ENCODE measurements around the gene ABCB11.

ABCB11 gene

DNA sequence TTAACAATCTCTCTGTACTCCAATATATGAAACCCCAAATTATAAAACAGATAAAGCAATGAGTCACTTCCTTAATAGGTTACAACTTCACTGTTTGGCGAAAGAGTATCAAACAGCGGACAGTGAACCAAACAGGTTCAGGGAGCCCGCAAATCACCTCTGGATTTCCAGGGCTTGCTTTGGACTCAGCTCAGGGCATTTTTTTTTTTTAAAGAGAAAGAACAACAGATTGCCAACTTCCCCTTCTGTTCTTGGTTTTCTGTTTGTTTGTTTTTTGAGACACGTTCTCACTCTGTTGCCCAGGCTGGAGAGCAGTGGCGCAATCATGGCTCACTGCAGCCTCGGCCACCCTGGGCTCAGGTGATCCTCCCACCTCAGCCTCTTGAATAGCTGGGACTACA, 52.7 kb downstream of the ABCB11 start:
- in situ Hi-C loops (cut with MboI; ENCODE audit: low sequenced_read_pairs): no loop called here

DNA sequence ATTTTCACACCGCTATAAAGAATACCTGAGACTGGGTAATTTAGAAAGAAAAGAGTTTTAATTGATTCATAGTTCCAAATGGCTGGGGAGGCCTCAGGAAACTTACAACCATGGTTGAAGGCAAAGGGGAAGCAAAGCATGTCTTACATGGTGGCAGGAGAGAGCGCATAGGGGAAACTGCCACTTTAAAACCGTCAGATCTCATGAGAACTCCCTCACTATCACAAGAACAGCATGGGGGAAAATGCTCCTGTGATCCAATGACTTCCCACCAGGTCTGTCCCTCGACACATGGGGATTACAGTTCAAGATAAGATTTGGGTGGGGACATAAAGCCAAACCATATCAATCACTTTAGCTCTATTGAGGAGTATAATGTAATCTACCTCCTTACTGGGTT, 53.5 kb downstream of the ABCB11 start:
- in situ Hi-C loops (cut with MboI; ENCODE audit: low sequenced_read_pairs): no loop called here

DNA sequence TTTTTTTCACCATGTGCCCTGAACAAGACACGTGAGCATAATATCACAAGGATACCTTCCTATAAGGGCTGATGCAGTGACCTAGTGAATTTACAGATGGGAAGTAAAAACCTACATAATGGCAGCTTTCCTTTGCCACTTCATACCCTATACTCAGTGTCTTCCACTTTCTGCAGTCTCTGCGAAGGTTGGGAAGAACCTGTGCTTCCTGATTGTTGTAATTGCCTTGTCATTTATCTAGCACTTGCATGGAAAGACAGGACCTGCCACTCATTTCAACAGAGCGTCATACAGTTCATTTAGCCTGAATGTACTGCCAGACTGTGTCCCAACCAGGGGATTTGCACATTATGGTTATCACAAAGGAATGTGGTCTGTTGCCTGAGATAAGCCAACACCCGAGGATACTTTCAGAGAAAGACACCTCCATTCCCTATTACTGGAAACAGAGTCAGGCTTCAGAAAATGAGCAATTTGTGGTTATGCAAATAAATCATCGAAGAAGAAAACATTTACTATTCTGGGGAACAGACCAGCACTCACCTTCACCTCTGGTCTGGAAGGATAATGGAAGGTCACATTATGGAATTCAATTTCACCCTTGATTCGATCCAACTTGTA, 55.0 kb downstream of the ABCB11 start:
- in situ Hi-C loops (cut with MboI; ENCODE audit: low sequenced_read_pairs): no loop called here

DNA sequence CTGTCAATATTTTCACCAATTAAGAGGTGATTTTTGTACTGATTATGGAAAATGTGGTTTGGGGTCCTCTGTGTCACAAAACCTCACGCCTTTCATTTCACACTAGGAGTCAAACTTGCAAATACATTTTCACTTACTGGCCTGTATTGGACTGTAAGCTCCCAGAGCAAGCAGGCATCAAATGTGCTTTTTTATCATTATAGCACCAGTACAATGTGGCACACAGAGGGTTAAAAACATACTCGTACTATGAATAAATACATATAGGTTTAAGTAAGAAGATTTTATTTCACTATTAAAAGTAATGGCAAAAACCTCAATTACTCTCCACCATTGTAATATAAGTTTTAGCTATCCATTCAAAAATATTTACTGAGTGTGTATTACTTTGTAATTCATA, 56.7 kb downstream of the ABCB11 start:
- in situ Hi-C loops (cut with MboI; ENCODE audit: low sequenced_read_pairs): no loop called here

DNA sequence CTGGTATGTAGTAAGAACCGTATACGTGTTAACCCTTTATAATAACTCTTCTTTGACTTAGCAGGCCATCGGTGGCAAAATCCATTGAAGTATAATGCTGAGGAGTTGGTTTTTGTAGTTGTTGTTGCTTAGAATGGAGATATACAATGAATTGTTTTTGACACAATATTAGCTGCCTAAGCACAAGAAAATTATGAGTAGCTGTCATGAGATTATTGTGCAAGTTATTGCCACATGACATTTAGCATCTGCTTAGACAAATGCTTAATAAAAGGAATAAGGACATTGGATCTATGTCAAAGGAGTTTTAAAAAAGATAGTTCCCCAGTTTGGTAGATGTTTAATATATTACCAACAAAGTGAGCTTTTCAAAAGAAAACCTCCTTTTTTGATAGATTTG, 59.9 kb downstream of the ABCB11 start:
- in situ Hi-C loops (cut with MboI; ENCODE audit: low sequenced_read_pairs): no loop called here

DNA sequence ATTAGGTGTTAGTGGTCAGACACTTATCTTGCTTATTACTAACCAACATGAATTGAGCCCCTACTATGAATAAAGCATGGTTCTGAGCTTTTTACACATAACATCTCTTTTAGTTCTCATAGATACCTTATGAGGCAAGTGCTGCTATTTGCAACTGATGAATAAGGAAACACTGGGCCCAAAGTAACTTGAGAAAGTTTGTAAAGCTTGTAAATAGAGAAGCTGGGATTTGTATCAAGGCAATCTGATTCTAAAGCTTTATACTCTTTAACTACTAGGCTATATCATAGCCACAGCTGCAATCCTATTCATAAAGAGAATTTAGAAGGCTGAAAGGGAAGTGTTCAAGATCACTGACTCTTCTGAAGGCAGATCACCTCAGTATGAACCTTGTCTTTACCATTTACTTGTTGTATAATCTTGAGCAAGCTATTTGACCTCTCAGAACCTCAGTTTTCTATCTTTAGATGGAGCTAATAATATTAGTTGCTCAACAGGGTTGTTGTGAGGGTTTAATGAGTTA, 60.4 kb downstream of the ABCB11 start:
- in situ Hi-C loops (cut with MboI; ENCODE audit: low sequenced_read_pairs): no loop called here

DNA sequence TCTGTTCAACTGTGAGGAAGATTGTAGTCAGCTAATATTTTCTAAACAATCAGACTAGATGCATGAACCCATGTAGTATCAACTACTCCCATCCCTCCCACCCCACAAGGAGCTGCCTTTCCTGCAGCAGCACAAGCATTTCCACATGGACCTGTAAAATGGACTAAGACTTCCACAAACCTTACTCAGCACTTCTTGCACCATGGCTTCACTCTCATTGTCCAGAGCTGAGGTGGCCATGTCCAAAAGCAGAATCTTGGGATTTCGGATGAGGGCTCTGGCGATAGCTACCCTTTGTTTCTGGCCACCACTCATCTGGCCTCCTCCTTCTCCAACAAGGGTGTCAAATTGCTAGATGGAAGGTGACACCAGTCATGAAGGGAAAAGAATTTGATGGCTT, 61.3 kb downstream of the ABCB11 start:
- in situ Hi-C loops (cut with MboI; ENCODE audit: low sequenced_read_pairs): loop anchor here (10.0 kb wide), 1 partner anchor 165 kb away; no protein-coding TSS in a partner anchor

DNA sequence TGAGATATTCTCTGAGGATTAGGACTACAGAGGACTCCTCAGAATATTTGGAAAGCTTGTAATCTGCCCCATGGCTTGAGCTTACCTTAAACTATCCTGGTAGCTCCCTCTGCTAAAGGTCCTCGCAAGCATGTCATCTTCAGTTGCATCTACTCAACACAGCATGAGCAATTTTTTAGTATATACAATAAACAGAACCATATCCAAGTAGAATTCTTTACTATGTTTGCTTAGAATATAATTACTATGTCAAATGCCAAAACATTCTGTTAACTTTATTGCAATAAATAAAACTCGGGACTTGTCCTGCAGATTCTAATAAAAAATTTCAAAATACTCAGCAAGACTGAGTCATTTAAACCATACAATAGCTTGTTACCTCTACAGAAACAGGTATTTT, 62.8 kb downstream of the ABCB11 start:
- in situ Hi-C loops (cut with MboI; ENCODE audit: low sequenced_read_pairs): loop anchor here (10.0 kb wide), 1 partner anchor 166 kb away; no protein-coding TSS in a partner anchor

DNA sequence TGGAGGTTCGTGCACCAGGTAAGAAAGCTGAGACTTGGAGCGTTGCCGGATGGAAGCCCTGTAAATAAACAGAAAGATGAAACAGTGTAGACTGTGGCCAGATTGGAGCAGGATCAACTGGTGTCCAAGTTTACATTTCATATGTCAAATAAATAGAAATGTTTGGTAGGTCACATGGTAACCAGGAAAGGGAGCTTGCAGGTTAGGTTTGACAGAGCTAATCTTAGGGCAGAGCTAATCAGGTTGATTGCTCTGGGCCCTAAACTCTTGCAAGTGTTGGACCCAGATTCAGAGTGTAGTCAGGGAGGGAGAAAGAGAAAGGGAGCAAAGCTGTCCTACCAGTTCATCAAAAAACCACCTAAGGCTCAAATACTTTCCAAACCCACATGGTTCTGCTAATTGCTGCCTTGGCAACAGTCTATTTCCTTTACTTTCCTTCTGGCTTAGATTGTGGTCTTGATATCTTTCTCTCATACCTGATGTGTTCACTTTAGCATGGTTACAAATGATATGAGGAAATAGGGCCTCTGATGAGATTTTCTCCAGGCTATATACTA, 66.8 kb downstream of the ABCB11 start:
- in situ Hi-C loops (cut with MboI; ENCODE audit: low sequenced_read_pairs): loop anchor here (10.0 kb wide), 1 partner anchor 170 kb away; no protein-coding TSS in a partner anchor

DNA sequence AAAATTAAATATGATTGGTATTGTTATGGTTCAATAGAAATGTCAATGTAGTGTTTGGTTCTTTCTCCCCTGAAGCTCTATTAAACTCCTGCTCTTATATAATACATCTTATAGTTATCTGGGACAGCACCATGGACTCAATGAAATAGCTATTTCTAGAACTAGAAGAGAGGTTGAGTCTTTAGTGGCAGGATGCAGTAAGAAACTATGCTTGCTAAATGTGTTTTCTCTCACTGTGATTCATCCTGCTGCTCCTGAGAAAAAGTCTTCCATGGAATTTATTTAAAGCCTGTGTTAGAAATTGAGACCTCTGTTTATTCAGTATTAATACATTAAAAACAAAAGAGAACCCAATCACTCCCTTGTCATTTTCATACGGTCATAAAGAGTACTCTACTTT, 68.5 kb downstream of the ABCB11 start:
- in situ Hi-C loops (cut with MboI; ENCODE audit: low sequenced_read_pairs): loop anchor here (10.0 kb wide), 1 partner anchor 172 kb away; no protein-coding TSS in a partner anchor

DNA sequence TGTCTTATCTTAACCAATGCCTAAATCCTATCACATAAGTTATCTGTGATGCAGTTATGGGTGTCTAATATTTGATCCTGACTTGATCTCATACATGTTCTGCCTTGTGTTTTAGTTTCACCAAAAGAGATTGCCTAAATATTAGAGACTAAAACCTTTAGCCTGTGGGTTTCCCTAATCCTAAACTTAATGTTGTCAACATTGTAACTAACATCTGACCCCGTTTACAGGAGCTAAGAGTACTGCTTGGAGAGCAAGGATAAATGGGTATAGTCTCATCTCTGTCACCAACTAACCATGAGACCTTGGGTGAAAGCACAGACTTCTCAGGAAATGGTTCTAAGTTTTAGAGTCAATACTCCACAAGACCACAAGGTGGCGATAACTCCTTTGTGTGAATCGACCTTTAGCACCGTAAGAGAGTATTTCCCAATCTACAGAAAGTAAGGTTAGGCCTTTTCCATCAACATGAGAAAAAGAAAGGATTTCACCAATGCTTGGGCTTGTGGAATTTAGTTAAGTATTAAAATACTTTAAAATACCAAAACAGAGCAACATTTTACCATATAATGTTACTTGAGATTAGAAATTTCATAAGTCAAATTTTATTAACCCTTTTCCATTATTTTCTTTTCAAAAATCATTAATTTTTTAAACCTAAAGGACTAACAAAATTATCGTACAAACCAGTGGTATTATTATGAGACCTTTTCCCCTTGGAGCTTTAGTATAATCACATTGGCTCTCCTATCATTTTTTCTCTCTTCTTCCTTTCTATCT, 69.5 kb downstream of the ABCB11 start:
- in situ Hi-C loops (cut with MboI; ENCODE audit: low sequenced_read_pairs): loop anchor here (10.0 kb wide), 1 partner anchor 173 kb away; no protein-coding TSS in a partner anchor

DNA sequence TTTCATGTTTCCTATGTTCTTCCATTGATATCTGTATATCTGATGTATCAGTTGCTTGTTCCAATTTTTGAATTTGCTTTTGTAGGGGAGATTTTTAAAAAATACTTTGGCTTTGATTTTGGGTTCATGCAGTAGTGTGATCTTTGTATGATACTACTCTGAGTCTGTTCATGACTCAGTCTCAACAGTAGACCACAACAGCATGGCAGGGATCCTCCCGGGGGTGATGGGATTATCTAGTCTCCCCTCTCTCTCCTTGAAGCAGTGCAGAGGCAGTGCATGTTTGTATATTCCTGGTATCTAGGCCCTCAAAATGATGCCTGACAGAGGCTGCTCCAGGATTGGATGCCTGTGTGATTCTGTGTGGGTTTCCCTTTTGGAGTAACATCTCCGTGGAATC, 74.7 kb downstream of the ABCB11 start:
- in situ Hi-C loops (cut with MboI; ENCODE audit: low sequenced_read_pairs): no loop called here

DNA sequence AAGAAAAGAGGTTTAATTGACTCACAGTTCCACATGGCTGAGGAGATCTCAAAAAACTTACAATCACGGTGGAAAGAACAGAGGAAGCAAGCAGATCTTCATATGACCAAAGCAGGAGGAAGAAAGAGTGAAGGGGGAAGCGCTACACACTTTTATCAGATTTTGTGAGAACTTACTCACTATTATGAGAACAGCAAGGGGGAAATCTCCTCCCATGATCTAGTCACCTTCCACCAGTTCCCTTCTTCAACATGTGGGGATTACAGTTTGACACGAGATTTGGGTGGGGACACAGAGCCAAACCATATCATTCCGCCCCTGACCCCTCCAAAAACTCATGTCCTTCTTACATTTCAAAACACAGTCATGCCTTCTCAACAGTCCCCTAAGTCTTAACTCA, 75.8 kb downstream of the ABCB11 start:
- in situ Hi-C loops (cut with MboI; ENCODE audit: low sequenced_read_pairs): no loop called here

DNA sequence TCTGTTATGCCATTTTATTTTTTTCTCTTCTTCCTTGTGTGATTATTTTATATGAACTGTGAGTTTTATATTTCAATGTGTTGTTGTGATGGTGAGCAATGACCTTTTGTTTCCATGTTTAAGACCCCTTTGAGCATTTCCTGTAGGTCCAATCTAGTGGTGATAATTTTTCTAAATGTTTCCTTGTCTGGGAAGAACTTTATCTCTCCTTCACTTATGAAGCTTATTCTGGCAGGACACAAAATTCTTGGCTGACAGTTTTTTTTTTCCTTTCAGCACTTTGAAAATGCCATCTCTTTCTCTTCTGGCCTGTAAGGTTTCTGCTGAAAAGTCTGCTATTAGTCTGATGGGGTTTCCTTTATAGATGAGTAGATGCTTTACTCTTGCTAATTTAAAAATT, 76.9 kb downstream of the ABCB11 start:
- in situ Hi-C loops (cut with MboI; ENCODE audit: low sequenced_read_pairs): no loop called here

DNA sequence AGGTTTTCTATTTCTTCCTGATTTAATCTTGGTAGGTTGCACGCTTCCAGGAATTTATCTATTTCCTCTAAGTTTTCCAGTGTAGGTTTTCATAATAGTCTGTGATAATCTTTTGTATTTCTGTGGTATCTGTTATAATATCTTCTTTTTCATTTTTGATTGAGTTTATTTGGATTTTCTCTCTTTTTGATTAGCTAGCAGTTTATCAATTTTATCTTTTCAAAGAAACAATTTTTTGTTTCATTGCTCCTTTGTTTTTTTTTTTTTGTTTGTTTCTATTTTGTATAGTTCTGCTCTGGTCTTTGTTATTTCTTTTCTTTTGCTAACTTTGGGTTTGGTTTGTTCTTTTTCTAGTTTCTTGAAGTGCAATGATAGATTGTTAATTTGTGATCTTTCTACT, 78.7 kb downstream of the ABCB11 start:
- in situ Hi-C loops (cut with MboI; ENCODE audit: low sequenced_read_pairs): no loop called here

DNA sequence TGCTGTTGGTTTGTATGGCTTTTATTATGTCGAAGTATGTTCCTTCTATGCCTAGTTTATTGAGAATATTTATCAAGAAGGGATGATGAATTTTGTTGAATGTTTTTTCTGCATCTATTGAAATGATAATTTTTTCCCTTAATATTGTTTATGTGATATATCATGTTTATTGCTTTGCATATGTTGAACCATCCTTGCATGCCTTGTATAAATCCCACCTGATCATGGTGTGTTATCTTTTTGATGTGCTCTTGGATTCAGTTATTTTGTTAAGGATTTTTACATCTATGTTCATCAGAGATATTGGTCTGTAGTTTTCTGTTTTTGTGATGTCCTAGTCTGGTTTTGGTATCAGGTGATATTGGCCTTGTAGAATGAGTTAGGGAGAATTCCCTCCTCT, 79.3 kb downstream of the ABCB11 start:
- in situ Hi-C loops (cut with MboI; ENCODE audit: low sequenced_read_pairs): no loop called here

DNA sequence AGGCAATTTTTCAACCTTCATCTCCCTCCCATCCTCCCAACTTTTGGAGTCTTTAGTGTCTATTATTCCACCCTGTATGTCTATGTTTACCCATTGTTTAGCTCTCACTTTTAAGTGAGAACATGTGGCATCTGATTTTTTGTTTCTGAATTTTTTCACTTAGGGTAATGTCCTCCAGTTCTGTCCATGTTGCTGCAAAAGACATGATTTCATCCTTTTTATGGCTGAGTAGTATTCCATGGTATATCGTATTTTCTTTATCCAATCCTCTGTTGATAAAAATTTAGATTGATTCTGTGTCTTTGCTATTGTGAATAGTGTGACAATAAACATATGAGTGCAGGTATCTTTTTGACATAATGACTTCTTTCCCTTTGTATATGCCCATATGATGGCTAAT, 81.8 kb downstream of the ABCB11 start:
- in situ Hi-C loops (cut with MboI; ENCODE audit: low sequenced_read_pairs): no loop called here

DNA sequence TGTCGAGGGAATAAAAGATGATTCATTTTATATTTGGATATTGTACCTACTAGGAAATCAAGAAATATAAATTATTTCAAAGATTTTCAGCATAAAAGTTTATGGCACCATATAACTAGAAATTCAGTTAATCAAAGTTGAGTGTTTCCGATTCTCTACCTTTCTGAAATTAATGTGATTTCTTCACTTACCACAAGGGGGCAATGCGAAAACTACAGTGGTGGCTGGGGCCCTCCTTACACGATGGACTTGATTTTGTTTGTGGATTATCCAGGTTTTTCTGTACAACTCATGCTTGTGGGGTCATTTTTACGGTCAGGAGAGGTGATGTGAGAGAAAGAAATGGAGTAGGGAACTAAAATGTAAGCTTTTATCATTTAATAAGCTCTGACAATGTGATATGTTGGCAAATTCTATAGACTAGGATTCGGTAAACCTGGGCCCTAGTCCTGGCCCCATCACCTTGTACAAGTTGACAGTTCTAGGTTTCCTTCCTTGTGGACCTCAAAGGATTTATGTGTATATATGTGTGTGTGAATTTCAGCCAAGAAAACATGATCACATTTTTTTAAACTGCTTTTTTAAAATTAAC, 82.4 kb downstream of the ABCB11 start:
- in situ Hi-C loops (cut with MboI; ENCODE audit: low sequenced_read_pairs): no loop called here

DNA sequence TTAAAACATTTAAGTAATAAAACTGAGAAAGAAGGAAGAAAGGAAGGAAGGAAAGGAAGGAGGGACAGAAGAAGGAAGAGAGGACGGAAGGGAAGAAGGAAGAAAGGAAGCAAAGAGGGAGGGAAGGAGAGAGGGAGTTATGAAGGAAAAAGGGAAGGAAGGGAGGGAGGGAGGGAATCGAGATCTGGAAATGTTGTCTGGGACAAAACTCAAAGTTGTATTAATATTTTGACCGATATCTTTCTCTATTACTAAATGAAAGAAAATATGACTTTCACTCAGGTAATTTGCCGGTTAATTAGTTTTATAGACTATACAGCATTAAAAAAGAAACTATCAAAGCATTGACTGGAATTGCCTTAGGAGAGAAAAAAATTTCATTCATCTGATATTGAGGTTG, 85.6 kb downstream of the ABCB11 start:
- in situ Hi-C loops (cut with MboI; ENCODE audit: low sequenced_read_pairs): no loop called here

DNA sequence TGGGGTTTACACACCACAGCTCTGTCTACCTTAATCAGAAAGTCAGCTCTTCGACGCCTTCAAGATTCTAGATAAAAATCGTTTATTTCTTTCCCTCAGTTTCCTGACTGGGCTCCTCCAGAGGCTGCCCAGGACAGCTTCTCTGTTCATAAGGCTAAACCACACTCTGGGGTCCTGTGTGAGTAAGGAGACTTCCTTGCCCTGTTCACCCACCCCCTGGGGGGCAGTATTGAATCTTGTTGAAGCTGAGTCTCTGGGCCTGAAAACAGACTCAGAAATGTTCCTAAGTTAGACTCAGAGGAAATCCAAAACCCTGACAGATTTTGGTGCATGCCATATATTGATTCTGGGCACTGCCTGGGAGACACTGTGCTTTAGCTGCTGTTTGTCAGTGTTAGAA, 87.1 kb downstream of the ABCB11 start:
- in situ Hi-C loops (cut with MboI; ENCODE audit: low sequenced_read_pairs): no loop called here

DNA sequence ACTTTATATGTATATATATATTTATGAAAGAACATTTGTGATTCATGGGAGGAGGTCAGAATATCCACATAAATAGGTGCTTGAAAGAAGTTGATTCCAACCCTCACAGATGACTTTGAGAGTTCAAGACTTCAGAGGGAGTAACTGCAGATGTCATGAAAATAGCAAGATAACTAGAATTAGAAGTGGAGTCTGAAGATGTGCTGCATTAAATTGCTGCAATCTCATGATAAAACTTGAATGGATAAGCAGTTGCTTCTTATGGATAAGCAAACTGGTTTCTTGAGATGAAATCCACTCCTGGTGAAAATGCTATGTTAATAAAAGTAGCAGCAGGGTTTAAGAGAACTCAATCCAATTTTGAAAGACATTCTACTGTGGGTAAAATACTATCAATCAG, 89.8 kb downstream of the ABCB11 start:
- in situ Hi-C loops (cut with MboI; ENCODE audit: low sequenced_read_pairs): no loop called here

Data from HL-60/S4 treated with retinoic acid at 250 ng/mL for 4 days and 3 days (cell line).